Subcutaneous abdominal adipose tissue (tissue), 5 donors: ENCODE data around the gene AAMP.
A peak's percentile ranks its signal among the peaks of the same experiment; 100 is the strongest.

Source experiments
- H3K27ac ChIP-seq: one replicate; pipeline ENCODE4 v1.7.0; 2013; ENCODE audit warnings: low read depth, mild to moderate bottlenecking, inconsistent platforms, low read length, moderate library complexity
- H3K27me3 ChIP-seq, 5 donors: one replicate each; pipeline ENCODE4 v1.7.0; 2013; ENCODE audit warnings: low read length in 5 of 5, inconsistent platforms in 1 of 5; ENCODE audit not compliant: control insufficient read depth in 5 of 5, insufficient read depth in 4 of 5
- H3K36me3 ChIP-seq, 5 donors: one replicate each; pipeline ENCODE4 v1.7.0; 2013; ENCODE audit warnings: low read length in 5 of 5; ENCODE audit not compliant: control insufficient read depth in 5 of 5, insufficient read depth in 5 of 5
- H3K4me1 ChIP-seq, 5 donors: one replicate each; pipeline ENCODE4 v1.7.0; 2013; ENCODE audit warnings: low read length in 5 of 5, mild to moderate bottlenecking in 3 of 5, moderate library complexity in 1 of 5; ENCODE audit not compliant: control insufficient read depth in 5 of 5, insufficient read depth in 5 of 5
- H3K4me3 ChIP-seq, 5 donors: one replicate each; pipeline ENCODE4 v1.7.0; 2013; ENCODE audit warnings: low read length in 5 of 5, low read depth in 1 of 5
- H3K9ac ChIP-seq, 5 donors: one replicate each; pipeline ENCODE4 v1.7.0; 2013; ENCODE audit warnings: low read length in 5 of 5, mild to moderate bottlenecking in 4 of 5, moderate library complexity in 3 of 5
- H3K9me3 ChIP-seq, 5 donors: one replicate each; pipeline ENCODE4 v1.7.0; 2013; ENCODE audit warnings: low read length in 5 of 5; ENCODE audit not compliant: control insufficient read depth in 5 of 5
- donor health status: healthy.
- donor health status: healthy.
- donor health status: healthy.
- donor health status: healthy.
- donor health status: healthy.

AAMP gene

DNA sequence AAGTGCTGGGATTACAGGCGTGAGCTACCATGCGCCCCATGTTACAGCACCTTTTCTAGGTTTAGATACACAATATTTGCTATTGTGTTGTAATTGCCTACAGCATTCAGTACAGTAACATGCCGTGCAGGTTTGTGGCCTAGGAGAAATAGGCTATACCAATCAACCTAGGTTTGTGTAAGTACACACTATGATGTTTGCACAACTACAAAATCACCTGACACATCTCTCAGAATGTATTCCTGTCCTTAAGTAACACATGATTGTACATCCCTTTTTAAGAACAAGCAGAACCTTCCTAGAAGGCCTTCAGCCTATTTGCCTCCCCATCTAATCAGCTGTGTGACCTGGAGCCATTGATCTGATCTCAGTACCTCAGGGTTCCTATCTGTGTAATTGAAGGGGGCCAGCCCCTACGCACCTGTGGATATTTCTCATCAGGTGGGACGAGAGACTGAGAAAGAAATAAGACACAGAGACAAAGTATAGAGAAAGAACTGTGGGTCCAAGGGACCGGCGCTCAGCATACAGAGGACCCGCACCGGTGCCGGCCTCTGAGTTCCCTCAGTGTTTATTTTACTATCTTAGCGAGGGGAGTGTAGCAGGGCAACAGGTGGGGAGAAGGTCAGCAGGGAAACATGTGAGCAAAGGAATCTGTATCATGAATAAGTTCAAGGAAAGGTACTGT is 41.1 kb upstream of the AAMP start:
- no peak overlapping the region for H3K9ac ChIP-seq
- H3K27me3 ChIP-seq, result no peaks in the 10 kb centered on the region
- no peak overlapping the region for H3K4me3 ChIP-seq
- H3K27ac ChIP-seq, result no peak overlapping the region
- H3K9me3 ChIP-seq, result no peaks in the 10 kb centered on the region
- peaks cover 0 to 4% (median 0%) of the 10 kb centered on the region in 5 donors for H3K4me1 ChIP-seq
- no peaks in the 10 kb centered on the region for H3K36me3 ChIP-seq

DNA sequence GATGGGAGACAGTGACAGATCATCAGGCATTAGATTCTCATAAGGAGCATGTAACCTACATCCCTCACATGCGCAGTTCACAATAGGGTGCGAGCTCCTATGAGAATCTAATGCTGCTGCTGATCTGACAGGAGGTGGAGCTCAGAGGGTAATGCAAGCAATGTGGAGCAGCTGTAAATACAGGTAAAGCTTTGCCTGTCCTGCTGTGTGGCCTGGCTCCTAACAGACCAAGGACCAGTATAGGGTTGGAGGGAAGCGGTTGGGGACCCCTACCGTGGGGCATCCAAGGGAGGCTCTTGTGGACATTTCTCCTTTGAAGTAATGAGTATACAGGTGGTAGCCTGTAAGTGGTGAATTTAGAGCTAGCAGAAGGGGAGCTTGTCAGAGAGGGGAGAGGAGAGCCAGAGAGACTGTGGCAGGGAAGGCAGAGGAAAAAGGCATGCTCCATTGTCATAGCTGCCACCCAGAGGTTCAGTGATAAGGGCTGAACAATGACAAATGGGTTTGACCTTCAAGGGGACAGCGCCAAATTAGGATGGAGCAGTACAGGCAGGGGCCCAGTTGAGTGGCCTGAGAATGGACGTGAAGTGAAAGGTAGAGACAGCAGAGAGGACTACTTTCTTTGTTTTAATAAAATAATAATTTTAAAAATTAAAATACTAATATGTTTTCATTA is 37.6 kb upstream of the AAMP start:
- H3K27me3 ChIP-seq, result no peaks in the 10 kb centered on the region
- H3K9me3 ChIP-seq, result no peaks in the 10 kb centered on the region
- no peak overlapping the region for H3K4me3 ChIP-seq
- no peak overlapping the region for H3K9ac ChIP-seq
- peaks cover 0 to 4% (median 0%) of the 10 kb centered on the region in 5 donors for H3K4me1 ChIP-seq
- H3K36me3 ChIP-seq, result no peaks in the 10 kb centered on the region
- H3K27ac ChIP-seq, result no peak overlapping the region

DNA sequence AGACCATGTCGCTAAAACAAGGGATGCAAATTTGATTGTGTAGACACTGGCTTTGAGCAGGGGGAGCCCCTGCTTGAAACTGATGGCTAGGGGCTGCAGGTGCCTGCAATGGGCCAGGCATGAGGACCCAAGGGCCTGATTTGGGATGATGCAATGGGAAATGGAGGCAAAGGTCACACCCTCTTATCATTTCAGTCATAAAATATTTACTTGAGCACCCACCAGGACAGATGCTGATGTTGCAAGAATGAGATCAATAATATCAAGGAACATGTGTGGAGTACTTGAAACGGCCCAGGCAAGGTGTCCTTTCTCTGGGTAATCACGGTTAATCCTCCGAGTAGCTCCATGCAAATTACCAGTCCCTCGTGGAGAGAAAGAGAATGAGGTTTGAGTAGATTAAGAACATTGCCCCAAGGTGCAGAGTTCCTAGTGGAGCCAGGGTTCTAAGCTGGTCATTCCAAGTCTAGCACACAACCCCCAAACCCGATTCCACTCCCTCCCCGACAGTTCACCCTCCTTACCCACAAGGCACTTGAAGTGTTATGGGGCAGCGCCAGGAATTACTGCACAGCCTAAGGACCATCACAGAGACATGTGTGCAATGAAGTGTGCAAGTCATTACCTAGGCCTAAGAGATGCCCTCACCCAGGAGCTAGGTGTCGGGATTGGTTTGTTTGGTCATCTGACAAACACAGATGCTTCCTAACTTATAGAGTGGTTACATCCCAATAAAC is 36.4 kb upstream of the AAMP start:
- H3K9me3 ChIP-seq, result no peaks in the 10 kb centered on the region
- no peak overlapping the region for H3K4me3 ChIP-seq
- H3K27ac ChIP-seq, result no peak overlapping the region
- no peaks in the 10 kb centered on the region for H3K27me3 ChIP-seq
- no peak overlapping the region for H3K9ac ChIP-seq
- peaks cover 0 to 4% (median 0%) of the 10 kb centered on the region in 5 donors for H3K4me1 ChIP-seq
- no peaks in the 10 kb centered on the region for H3K36me3 ChIP-seq

DNA sequence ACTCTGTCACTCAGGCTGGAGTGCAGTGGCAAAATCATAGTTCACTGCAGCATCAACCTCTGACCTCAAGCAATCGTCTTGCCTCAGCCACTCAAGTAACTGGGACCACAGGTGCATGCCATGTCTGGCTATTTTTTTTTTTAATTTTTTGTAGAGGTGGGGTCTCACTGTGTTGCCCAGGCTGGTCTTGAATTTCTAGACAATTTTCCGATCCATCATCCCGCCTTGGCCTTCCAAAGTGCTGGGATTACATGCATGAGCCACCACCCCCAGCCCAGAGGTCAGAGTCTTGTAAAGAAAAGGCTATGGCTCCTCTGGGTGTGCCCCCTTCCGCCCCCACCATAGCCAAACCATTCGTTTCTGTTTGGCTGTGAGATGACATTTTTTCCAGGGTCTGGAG is 35.4 kb upstream of the AAMP start:
- Histone ChIP-seq H3K9ac (no peak overlapping the region), H3K4me1 (peaks cover 0 to 4% (median 0%) of the 10 kb centered on the region in 5 donors), H3K9me3 (no peaks in the 10 kb centered on the region), H3K27me3 (no peaks in the 10 kb centered on the region), H3K36me3 (no peaks in the 10 kb centered on the region), H3K4me3 (no peak overlapping the region), H3K27ac (no peak overlapping the region)

DNA sequence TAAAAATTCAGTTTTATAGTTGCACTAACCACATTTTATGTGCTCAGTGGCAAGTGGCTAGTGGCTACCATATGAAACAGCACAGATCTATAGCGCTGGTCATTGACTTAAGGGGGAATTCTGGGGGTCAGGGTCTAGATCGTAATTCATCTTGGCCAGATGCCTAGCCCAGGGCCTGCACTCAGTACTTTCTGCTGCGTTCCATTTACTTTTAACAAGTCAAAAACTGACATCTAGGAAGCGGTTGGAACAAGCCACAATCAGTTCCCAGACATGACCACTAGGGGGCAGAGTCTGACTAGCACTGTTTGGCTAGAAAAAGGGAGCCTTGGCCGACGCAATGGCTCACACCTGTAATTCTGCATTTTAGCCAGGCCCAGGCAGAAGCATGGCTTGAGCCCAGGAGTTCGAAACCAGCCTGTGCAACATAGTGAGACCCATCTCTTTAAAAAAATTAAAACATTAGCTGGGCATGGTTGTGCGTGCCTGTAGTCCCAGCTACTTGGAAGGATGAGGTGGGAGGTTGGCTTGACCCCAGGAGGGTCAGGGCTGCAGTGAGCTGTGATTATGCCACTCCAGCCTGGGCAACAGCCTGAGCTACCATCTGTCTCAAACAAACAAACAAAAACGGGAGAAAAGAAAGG is 31.4 kb upstream of the AAMP start:
- Histone ChIP-seq H3K27ac (no peak overlapping the region), H3K36me3 (no peaks in the 10 kb centered on the region), H3K4me1 (peaks cover 3 to 11% (median 5%) of the 10 kb centered on the region in 5 donors), H3K4me3 (no peak overlapping the region), H3K9ac (no peak overlapping the region), H3K27me3 (no peaks in the 10 kb centered on the region), H3K9me3 (no peaks in the 10 kb centered on the region)

DNA sequence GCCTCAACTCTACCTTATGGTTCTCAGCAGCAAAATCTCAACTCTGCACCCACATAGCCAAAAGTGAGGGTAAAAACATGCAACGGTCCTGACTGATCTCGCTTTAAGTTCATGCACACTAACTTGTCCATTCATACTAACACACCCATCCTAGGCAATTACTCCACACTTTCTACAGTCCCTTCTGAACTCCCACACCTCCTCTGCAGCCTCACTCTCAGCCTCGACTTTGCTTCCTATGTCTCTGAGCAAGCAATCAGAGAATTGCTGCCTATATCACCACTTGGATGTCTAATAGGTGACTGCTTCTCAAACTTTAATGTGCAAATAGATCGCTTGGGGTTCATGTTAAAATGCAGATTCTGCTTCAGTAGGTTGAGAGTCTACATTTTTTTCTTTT is 30.2 kb upstream of the AAMP start:
- Histone ChIP-seq H3K9ac (no peak overlapping the region), H3K27me3 (no peaks in the 10 kb centered on the region), H3K36me3 (no peaks in the 10 kb centered on the region)

DNA sequence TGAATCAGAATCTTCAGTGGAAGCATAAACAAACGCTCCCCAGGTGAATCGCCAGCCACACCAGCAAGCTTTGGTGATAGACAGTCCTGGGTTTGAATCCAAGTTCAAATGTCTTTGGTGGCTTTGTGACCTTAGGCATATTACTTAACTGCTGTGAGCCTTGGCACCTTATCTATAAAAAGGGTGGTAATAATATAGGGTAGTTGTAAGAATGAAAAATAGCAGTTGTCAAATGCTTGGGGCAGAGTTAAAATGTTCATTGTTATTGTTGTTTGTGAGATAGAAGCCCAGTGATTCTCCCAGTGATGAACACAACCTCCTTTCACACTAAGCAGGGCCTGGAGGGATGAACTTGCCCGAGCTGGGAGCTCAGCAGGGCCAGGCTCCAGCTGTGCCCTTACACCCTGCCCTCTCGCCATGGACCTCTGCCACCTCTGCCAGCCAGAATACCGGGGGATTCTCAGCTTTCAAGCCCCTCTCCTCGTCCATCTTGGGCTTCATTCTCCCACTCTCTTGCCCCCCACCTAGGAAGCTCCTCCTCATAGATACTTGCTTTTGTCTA is 28.5 kb upstream of the AAMP start:
- Histone ChIP-seq H3K9me3 (no peaks in the 10 kb centered on the region), H3K27me3 (no peaks in the 10 kb centered on the region), H3K4me1 (peaks cover 3 to 24% (median 12%) of the 10 kb centered on the region in 5 donors), H3K36me3 (no peaks in the 10 kb centered on the region), H3K4me3 (no peak overlapping the region), H3K27ac (peak overlapping the region; percentile 49), H3K9ac (peak overlapping the region in 2 of 5 donors; percentile 17 to 48)

More for the DNA sequence above, 30.2 kb upstream of the AAMP start:
- Histone ChIP-seq H3K27ac (no peak overlapping the region), H3K4me1 (peaks cover 3 to 12% (median 8%) of the 10 kb centered on the region in 5 donors), H3K4me3 (no peak overlapping the region), H3K9me3 (no peaks in the 10 kb centered on the region)

DNA sequence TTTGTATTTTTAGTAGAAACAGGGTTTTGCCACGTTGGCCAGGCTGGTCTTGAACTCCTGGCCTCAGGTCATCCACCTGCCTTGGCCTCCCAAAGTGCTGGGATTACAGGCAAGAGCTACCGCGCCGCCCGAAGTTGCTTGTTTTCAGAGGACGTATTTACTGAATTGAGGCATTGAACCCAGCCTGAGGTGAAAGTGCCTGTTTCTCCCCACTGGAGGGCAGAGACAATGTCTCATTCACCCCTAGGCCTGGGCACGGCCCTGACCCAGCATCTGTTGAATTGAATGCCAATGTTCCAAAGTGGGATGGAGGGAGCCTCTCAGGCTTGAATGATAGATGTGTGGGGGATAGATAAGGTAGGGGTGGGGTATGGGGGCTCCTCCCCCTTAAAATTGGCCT is 26.9 kb upstream of the AAMP start:
- no peaks in the 10 kb centered on the region for H3K36me3 ChIP-seq
- no peak overlapping the region for H3K9ac ChIP-seq
- no peak overlapping the region for H3K4me3 ChIP-seq
- no peak overlapping the region for H3K27ac ChIP-seq
- no peaks in the 10 kb centered on the region for H3K9me3 ChIP-seq
- H3K27me3 ChIP-seq, result no peaks in the 10 kb centered on the region
- H3K4me1 ChIP-seq, result peaks cover 3 to 32% (median 19%) of the 10 kb centered on the region in 5 donors

DNA sequence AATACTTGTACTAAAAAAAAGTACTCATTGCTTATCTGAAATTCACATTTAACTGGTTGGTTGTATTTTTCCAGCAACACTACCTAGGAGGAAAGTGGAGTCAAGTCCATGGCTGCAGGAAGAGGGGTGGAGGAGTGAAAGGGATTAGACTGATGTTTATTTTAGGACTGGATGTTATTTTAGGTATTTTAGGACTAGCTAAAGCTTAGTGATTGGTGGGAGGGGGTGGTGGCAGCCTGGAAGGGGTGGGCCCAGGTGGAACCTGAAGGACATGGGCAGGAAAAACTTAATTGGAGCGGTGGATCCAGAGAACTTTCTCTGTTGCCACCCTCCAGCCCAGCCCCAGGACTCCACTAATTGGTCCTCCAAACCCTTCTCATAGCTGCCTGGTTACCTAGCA is 26.3 kb upstream of the AAMP start:
- no peak overlapping the region for H3K9ac ChIP-seq

More for the DNA sequence above, 26.3 kb upstream of the AAMP start:
- Histone ChIP-seq H3K27ac (no peak overlapping the region), H3K4me3 (no peak overlapping the region), H3K36me3 (no peaks in the 10 kb centered on the region), H3K27me3 (no peaks in the 10 kb centered on the region), H3K4me1 (peaks cover 3 to 38% (median 25%) of the 10 kb centered on the region in 5 donors), H3K9me3 (no peaks in the 10 kb centered on the region)
